Effector memory CD8-positive, alpha-beta T cell (primary cell): Measurements from ENCODE around the gene PCDHA8.
"Not testable (repeated sequence)": the region's sequence is repeated elsewhere in the genome, so short reads cannot be mapped to it uniquely, and the experiment has no call there.

ENCODE experiments used
- ATAC-seq: fragments of 150-1000 bp; cut with Tn5 transposase; replicated peaks from 2 replicates; pipeline ENCODE4 v1.10.0; 2021; ENCODE audit warnings: mild to moderate bottlenecking, moderate library complexity
- DNase-seq, 3 experiments: peaks; one replicate each; pipeline ENCODE4 v3.0.0; 2021
- H3K27ac Mint-ChIP-seq, 2 donors: one replicate each; pipeline ENCODE4 v1.8.0; 2022; ENCODE audit warnings: mild to moderate bottlenecking in 2 of 2, mixed read lengths in 2 of 2, moderate library complexity in 2 of 2
- H3K27me3 Mint-ChIP-seq, 2 donors: one replicate each; pipeline ENCODE4 v1.8.0; 2022; ENCODE audit warnings: mixed read lengths in 2 of 2
- H3K36me3 Mint-ChIP-seq: one replicate; pipeline ENCODE4 v1.8.0; 2022; ENCODE audit warnings: mild to moderate bottlenecking, moderate library complexity, mixed read lengths; ENCODE audit not compliant: insufficient read depth
- H3K4me1 Mint-ChIP-seq, 2 donors: one replicate each; pipeline ENCODE4 v1.8.0; 2022; ENCODE audit warnings: low read depth in 2 of 2, mixed read lengths in 2 of 2
- H3K4me3 Mint-ChIP-seq, 2 donors: one replicate each; pipeline ENCODE4 v1.8.0; 2022; ENCODE audit warnings: mild to moderate bottlenecking in 2 of 2, mixed read lengths in 2 of 2, moderate library complexity in 2 of 2
- H3K9me3 Mint-ChIP-seq, 2 donors: one replicate each; pipeline ENCODE4 v1.8.0; 2022; ENCODE audit warnings: mixed read lengths in 2 of 2

Gene PCDHA8

DNA sequence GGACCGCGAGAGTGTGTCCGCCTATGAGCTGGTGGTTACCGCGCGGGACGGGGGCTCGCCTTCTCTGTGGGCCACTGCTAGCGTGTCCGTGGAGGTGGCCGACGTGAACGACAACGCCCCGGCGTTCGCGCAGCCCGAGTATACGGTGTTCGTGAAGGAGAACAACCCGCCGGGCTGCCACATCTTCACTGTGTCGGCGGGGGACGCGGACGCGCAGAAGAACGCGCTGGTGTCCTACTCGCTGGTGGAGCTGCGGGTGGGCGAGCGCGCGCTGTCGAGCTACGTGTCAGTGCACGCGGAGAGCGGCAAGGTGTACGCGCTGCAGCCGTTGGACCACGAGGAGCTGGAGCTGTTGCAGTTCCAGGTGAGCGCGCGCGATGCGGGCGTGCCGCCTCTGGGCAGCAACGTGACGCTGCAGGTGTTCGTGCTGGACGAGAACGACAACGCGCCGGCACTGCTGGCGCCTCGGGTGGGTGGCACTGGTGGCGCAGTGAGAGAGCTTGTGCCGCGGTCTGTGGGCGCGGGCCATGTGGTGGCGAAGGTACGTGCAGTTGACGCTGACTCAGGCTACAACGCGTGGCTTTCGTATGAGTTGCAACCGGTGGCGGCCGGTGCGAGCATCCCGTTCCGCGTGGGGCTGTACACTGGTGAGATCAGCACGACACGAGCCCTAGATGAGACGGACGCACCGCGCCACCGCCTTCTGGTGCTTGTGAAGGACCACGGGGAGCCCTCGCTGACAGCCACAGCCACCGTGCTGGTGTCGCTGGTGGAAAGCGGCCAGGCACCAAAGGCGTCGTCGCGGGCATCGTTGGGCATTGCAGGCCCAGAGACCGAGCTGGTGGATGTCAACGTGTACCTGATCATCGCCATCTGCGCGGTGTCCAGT, 5.1 kb upstream of the PCDHA8 start:
- Mint-ChIP-seq H3K4me1 (no peaks in the 10 kb centered on the region), H3K4me3 (no peak overlapping the region), H3K9me3 (no peaks in the 10 kb centered on the region), H3K27ac (no peak overlapping the region), H3K27me3 (peaks cover 24 to 30% of the 10 kb centered on the region in 2 donors), H3K36me3 (no peaks in the 10 kb centered on the region)
- DNase-seq (no peak), ATAC-seq (no peak)

DNA sequence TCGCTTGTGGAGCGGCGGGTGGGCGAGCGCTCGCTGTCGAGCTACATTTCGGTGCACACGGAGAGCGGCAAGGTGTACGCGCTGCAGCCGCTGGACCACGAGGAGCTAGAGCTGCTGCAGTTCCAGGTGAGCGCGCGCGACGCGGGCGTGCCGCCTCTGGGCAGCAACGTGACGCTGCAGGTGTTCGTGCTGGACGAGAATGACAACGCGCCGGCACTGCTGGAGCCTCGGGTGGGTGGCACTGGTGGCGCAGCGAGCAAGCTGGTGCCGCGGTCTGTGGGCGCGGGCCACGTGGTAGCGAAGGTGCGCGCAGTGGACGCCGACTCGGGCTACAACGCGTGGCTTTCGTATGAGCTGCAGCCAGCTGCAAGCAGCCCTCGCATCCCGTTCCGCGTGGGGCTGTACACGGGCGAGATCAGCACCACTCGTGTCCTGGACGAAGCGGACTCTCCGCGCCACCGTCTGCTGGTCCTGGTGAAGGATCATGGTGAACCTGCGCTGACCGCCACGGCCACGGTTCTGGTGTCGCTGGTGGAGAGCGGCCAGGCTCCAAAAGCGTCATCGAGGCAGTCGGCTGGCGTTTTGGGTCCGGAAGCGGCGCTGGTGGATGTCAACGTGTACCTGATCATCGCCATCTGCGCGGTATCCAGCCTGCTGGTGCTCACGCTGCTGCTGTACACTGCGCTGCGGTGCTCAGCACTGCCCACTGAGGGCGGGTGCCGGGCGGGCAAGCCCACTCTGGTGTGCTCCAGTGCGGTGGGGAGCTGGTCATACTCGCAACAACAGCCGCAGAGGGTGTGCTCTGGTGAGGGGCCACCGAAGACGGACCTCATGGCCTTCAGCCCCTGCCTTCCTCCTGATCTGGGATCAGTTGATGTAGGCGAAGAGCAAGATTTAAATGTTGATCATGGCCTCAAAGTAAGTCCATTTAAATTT, 2.1 kb downstream of the PCDHA8 start:
- ATAC-seq (no peak), DNase-seq (no peak)
- Mint-ChIP-seq H3K4me1 (no peaks in the 10 kb centered on the region), H3K27me3 (peaks cover 23 to 32% of the 10 kb centered on the region in 2 donors), H3K4me3 (no peak overlapping the region), H3K27ac (no peak overlapping the region), H3K9me3 (no peaks in the 10 kb centered on the region), H3K36me3 (no peaks in the 10 kb centered on the region)

DNA sequence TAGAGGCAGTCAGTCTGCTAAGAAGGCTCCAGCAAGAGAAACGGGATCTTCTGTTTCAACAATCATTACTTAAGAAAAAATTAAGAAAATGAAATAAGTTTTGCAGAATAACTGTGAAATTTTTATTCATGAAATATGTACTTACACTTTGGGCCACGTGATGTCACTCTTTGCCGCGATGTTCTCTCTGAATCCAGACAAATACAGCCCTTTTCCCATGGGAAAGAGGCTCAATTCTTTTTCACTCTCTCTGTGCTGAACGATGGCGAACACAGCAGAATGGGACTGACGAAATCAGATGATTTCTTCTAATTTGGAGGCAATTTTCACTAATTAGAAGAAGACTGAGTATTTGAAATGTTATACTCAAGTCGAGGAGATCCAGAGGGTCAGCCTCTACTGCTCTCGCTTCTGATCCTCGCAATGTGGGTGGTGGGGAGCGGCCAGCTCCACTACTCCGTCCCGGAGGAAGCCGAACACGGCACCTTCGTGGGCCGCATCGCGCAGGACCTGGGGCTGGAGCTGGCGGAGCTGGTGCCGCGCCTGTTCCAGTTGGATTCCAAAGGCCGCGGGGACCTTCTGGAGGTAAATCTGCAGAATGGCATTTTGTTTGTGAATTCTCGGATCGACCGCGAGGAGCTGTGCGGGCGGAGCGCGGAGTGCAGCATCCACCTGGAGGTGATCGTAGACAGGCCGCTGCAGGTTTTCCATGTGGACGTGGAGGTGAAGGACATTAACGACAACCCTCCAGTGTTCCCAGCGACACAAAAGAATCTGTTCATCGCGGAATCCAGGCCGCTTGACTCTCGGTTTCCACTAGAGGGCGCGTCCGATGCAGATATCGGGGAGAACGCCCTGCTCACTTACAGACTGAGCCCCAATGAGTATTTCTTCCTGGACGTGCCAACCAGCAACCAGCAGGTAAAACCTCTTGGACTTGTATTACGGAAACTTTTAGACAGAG, 7.4 kb downstream of the PCDHA8 start, which contains the start of gene PCDHA9:
TSS of gene PCDHA9 (plus strand) at position 244 of the 964 bp plus-strand sequence. CDS start at position 358, 114 bp downstream.
- H3K4me1 Mint-ChIP-seq, H3K27ac Mint-ChIP-seq, H3K36me3 Mint-ChIP-seq, ATAC-seq, DNase-seq, H3K4me3 Mint-ChIP-seq, H3K9me3 Mint-ChIP-seq: not testable (repeated sequence)
- peaks cover 14 to 37% of the 10 kb centered on the region in 2 donors for H3K27me3 Mint-ChIP-seq

DNA sequence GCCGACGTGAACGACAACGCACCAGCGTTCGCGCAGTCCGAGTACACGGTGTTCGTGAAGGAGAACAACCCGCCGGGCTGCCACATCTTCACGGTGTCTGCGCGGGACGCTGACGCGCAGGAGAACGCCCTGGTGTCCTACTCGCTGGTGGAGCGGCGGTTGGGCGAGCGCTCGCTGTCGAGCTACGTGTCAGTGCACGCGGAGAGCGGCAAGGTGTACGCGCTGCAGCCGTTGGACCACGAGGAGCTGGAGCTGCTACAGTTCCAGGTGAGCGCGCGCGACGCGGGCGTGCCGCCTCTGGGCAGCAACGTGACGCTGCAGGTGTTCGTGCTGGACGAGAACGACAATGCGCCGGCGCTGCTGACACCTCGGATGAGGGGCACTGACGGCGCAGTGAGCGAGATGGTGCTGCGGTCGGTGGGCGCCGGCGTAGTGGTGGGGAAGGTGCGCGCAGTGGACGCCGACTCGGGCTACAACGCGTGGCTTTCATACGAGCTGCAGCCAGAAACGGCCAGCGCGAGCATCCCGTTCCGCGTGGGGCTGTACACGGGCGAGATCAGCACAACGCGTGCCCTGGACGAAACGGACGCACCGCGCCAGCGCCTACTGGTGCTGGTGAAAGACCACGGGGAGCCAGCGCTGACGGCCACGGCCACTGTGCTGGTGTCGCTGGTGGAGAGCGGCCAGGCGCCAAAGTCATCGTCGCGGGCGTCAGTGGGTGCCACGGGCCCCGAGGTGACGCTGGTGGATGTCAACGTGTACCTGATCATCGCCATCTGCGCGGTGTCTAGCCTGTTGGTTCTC, 9.0 kb downstream of the PCDHA8 start:
- not testable (repeated sequence) for H3K9me3 Mint-ChIP-seq, ATAC-seq, H3K36me3 Mint-ChIP-seq, H3K4me3 Mint-ChIP-seq, DNase-seq, H3K4me1 Mint-ChIP-seq, H3K27ac Mint-ChIP-seq
- H3K27me3 Mint-ChIP-seq = peaks cover 14 to 39% of the 10 kb centered on the region in 2 donors

DNA sequence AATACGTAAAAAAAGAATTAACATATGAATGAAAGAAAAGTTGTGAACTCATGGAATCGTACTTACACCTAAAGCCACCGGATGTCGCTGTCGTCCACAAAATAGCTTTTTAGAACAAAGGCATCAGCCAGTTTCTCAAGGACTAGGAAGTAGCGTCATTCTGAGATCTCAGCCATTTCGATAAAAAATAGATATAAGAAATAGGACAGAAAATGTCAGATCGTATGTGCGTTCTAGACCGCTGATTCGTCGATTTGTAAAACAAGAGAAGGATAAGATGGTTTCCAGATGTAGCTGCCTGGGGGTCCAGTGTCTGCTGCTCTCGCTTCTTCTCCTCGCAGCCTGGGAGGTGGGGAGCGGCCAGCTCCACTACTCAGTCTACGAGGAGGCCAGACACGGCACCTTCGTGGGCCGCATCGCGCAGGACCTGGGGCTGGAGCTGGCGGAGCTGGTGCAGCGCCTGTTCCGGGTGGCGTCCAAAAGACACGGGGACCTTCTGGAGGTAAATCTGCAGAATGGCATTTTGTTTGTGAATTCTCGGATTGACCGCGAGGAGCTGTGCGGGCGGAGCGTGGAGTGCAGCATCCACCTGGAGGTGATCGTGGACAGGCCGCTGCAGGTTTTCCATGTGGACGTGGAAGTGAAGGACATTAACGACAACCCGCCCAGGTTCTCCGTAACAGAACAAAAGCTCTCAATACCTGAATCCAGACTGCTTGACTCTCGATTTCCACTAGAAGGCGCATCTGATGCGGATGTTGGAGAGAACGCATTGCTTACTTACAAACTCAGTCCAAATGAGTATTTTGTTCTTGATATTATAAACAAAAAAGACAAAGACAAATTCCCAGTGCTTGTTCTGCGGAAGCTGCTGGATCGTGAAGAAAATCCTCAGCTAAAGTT, 15.0 kb downstream of the PCDHA8 start, which contains the start of gene PCDHA10:
TSS of gene PCDHA10 (plus strand) at position 126 of the 903 bp plus-strand sequence. CDS start at position 278, 152 bp downstream.
- Mint-ChIP-seq H3K36me3 (no peaks in the 10 kb centered on the region), H3K9me3 (peaks cover 6 to 7% of the 10 kb centered on the region in 2 donors), H3K27me3 (peaks cover 5 to 14% of the 10 kb centered on the region in 2 donors), H3K4me1 (no peaks in the 10 kb centered on the region), H3K4me3 (no peak within 1 kb of the TSS), H3K27ac (no peak within 1 kb of the TSS)
- DNase-seq = no peak
- ATAC-seq = no peak

DNA sequence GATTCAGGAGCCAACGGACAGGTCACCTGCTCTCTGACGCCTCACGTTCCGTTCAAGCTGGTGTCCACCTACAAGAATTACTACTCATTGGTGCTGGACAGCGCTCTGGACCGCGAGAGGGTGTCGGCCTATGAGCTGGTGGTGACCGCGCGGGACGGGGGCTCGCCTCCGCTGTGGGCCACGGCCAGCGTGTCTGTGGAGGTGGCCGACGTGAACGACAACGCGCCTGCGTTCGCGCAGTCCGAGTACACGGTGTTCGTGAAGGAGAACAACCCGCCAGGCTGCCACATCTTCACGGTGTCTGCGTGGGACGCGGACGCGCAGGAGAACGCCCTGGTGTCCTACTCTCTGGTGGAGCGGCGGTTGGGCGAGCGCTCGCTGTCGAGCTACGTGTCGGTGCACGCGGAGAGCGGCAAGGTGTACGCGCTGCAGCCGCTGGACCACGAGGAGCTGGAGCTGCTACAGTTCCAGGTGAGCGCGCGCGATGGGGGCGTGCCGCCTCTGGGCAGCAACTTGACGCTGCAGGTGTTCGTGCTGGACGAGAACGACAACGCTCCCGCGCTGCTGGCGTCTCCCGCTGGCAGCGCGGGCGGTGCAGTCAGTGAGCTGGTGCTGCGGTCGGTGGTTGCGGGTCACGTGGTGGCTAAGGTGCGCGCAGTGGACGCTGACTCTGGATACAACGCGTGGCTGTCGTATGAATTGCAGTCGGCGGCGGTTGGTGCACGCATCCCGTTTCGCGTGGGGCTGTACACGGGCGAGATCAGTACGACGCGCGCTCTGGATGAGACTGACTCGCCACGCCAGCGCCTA, 16.4 kb downstream of the PCDHA8 start:
- ATAC-seq = no peak
- Mint-ChIP-seq H3K4me3 (no peak overlapping the region), H3K4me1 (no peaks in the 10 kb centered on the region), H3K27me3 (peaks cover 5 to 19% of the 10 kb centered on the region in 2 donors), H3K9me3 (peaks cover 6 to 7% of the 10 kb centered on the region in 2 donors), H3K27ac (no peak overlapping the region), H3K36me3 (no peaks in the 10 kb centered on the region)
- DNase-seq = no peak

DNA sequence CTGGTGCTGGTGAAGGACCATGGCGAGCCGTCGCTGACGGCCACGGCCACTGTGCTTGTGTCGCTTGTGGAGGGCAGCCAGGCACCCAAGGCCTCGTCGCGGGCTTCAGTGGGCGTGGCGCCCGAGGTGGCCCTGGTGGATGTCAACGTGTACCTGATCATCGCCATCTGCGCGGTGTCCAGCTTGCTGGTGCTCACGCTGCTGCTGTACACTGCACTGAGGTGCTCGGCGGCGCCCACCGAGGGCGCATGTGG, 16.9 kb downstream of the PCDHA8 start:
- DNase-seq = no peak
- peaks cover 6 to 7% of the 10 kb centered on the region in 2 donors for H3K9me3 Mint-ChIP-seq
- ATAC-seq = no peak
- H3K4me3 Mint-ChIP-seq = no peak overlapping the region
- H3K36me3 Mint-ChIP-seq = no peaks in the 10 kb centered on the region
- H3K27ac Mint-ChIP-seq = no peak overlapping the region
- H3K4me1 Mint-ChIP-seq = no peaks in the 10 kb centered on the region
- H3K27me3 Mint-ChIP-seq = peaks cover 5 to 17% of the 10 kb centered on the region in 2 donors

DNA sequence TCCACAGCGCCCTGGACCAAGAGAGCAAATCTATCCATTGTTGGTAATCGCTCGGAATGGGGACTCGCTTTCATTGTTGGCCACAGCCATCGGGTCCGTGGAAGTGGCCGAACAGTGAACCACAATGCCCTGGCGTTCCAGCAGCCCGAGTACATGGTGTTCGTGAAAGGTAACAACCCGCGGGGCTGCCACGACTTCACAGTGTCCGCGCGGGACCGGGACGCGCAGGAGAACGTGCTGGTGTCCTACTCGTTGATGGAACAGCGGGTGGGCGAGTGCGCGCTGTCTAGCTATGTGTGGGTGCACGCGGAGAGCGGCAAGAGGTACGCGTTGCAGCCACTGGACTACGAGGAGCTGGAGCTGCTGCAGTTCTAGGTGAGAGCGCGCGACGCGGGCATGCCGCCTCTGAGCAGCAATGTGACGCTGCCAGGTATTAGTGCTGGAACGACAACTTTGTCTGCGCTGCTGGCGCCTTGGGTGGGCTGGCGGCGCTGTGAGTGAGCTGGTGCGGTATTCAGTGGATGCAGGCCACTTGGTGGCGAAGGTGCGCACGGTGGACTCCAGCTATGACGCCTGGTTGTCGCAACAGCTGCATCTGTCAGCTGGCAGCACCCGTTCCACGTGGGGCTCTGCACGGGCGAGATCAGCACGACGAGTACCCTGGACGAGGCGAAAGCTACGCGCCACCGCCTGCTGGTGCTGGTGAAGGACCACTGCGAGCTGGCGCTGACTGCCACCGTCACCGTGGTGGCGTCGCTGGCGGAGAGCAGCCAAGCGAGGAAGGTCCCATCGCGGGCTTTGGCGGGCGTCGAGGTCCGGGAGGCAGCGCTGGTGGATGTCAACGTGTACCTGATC, 21.7 kb downstream of the PCDHA8 start:
- Mint-ChIP-seq H3K27me3 (peaks cover 9 to 10% of the 10 kb centered on the region in 2 donors), H3K4me1 (no peaks in the 10 kb centered on the region), H3K27ac (no peak overlapping the region), H3K9me3 (no peaks in the 10 kb centered on the region), H3K4me3 (no peak overlapping the region), H3K36me3 (no peaks in the 10 kb centered on the region)
- ATAC-seq (no peak), DNase-seq (no peak)

DNA sequence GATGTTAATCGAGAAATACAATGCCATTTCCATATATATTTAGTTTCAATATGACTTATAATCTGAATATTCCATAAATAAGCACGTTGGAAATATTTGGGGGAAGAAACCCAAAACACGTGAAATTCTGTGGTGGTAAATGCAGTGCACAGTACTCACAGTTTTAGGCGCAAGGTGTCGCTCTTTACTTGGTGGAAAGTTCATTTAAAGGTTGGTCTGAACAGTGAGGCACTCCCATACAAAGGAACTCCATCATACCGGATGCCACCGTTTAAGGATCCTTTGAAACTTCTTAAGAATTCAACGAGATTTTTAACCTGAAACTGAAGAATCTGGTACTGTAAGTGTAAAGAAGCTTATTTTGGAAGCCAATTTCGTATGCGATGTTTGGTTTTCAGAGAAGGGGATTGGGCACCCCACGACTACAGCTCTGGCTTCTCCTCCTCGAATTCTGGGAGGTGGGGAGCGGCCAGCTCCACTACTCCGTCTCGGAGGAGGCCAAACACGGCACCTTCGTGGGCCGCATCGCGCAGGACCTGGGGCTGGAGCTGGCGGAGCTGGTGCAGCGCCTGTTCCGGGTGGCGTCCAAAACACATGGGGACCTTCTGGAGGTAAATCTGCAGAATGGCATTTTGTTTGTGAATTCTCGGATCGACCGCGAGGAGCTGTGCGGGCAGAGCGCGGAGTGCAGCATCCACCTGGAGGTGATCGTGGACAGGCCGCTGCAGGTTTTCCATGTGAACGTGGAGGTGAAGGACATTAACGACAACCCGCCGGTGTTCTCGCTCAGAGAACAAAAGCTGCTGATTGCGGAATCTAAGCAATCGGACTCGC, 28.0 kb downstream of the PCDHA8 start, which contains the start of gene PCDHA11:
TSS of gene PCDHA11 (plus strand) at position 237 of the 834 bp plus-strand sequence. CDS start at position 384, 147 bp downstream.
- H3K9me3 Mint-ChIP-seq = peaks cover 0 to 2% of the 10 kb centered on the region in 2 donors
- no peaks in the 10 kb centered on the region for H3K36me3 Mint-ChIP-seq
- H3K4me1 Mint-ChIP-seq = no peaks in the 10 kb centered on the region
- H3K4me3 Mint-ChIP-seq = no peak within 1 kb of the TSS
- ATAC-seq (no peak), DNase-seq (no peak)
- no peak within 1 kb of the TSS for H3K27ac Mint-ChIP-seq
- H3K27me3 Mint-ChIP-seq = peaks cover 2 to 9% of the 10 kb centered on the region in 2 donors

DNA sequence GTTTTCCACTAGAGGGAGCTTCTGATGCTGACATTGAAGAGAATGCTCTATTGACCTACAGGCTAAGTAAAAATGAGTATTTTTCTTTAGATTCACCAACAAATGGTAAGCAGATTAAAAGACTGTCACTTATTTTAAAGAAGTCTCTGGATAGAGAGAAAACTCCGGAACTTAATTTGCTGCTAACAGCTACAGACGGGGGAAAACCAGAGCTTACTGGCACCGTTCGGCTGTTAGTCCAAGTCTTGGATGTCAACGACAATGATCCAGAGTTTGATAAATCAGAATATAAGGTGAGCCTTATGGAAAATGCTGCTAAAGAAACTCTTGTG, 28.5 kb downstream of the PCDHA8 start:
- peaks cover 6 to 8% of the 10 kb centered on the region in 2 donors for H3K27me3 Mint-ChIP-seq
- H3K27ac Mint-ChIP-seq = no peak overlapping the region
- no peak overlapping the region for H3K4me3 Mint-ChIP-seq
- H3K9me3 Mint-ChIP-seq = peaks cover 0 to 2% of the 10 kb centered on the region in 2 donors
- DNase-seq (no peak), ATAC-seq (no peak)
- no peaks in the 10 kb centered on the region for H3K36me3 Mint-ChIP-seq
- no peaks in the 10 kb centered on the region for H3K4me1 Mint-ChIP-seq
